Measurements from ENCODE around the gene RTN3.

RTN3 gene

GRCh38 chr11:63764340-63764678, 83.0 kb downstream of the RTN3 start:
- Histone ChIP-seq H3K9me3 (ENCODE audit: control insufficient read depth, insufficient read depth, low read depth, low read length) (no peaks in the 10 kb centered on the region), H3K36me3 (ENCODE audit: control insufficient read depth, insufficient read depth, low read length) (peaks cover 14% of the 10 kb centered on the region; the same call in 1 of the 2 replicates), H3K27me3 (ENCODE audit: control insufficient read depth, insufficient read depth, low read length) (peaks cover under 1% of the 10 kb centered on the region; the same call in 1 of the 2 replicates), H3K27ac (ENCODE audit: low read depth, low read length) (peak overlapping the region; percentile 69; the same call in 1 of the 2 replicates), H3K4me3 (ENCODE audit: low read depth, low read length) (peak overlapping the region; percentile 69), H3K9ac (ENCODE audit: low read length) (peak overlapping the region; percentile 26), H3K4me1 (ENCODE audit: control insufficient read depth, insufficient read depth, low read length) (peaks cover 49% of the 10 kb centered on the region)

- Histone ChIP-seq H3K27me3 (ENCODE audit: control insufficient read depth, insufficient read depth, low read length) (peaks cover 7% of the 10 kb centered on the region), H3K4me3 (ENCODE audit: low read depth, low read length) (peak overlapping the region; percentile 69), H3K27ac (ENCODE audit: low read depth, low read length) (peak overlapping the region; percentile 69), H3K9me3 (ENCODE audit: control insufficient read depth, insufficient read depth, low read depth, low read length) (no peaks in the 10 kb centered on the region), H3K36me3 (ENCODE audit: control insufficient read depth, insufficient read depth, low read length) (peaks cover 9% of the 10 kb centered on the region; the same call in 1 of the 2 replicates), H3K4me1 (ENCODE audit: control insufficient read depth, insufficient read depth, low read length) (peaks cover 50% of the 10 kb centered on the region), H3K9ac (ENCODE audit: low read length) (peak overlapping the region; percentile 26)
Measured at GRCh38 chr11:63764679-63765647, 83.7 kb downstream of the RTN3 start.

GRCh38 chr11:63765688-63766241, 84.5 kb downstream of the RTN3 start:
- H3K9me3 ChIP-seq (ENCODE audit: control insufficient read depth, insufficient read depth, low read depth, low read length): no peaks in the 10 kb centered on the region
- no peak overlapping the region for H3K4me3 ChIP-seq (ENCODE audit: low read depth, low read length)
- H3K4me1 ChIP-seq (ENCODE audit: control insufficient read depth, insufficient read depth, low read length): peaks cover 48% of the 10 kb centered on the region
- peaks cover 15% of the 10 kb centered on the region for H3K27me3 ChIP-seq (ENCODE audit: control insufficient read depth, insufficient read depth, low read length)
- no peak overlapping the region for H3K9ac ChIP-seq (ENCODE audit: low read length)
- H3K36me3 ChIP-seq (ENCODE audit: control insufficient read depth, insufficient read depth, low read length): peaks cover 6% of the 10 kb centered on the region; the same call in 1 of the 2 replicates
- no peak overlapping the region for H3K27ac ChIP-seq (ENCODE audit: low read depth, low read length)

- peaks cover 41% of the 10 kb centered on the region for H3K4me1 ChIP-seq (ENCODE audit: control insufficient read depth, insufficient read depth, low read length)
- H3K9ac ChIP-seq (ENCODE audit: low read length): peak overlapping the region; percentile 12
- H3K4me3 ChIP-seq (ENCODE audit: low read depth, low read length): peak overlapping the region; percentile 80; the same call in 1 of the 2 replicates
- H3K36me3 ChIP-seq (ENCODE audit: control insufficient read depth, insufficient read depth, low read length): peaks cover 6% of the 10 kb centered on the region; the same call in 1 of the 2 replicates
- H3K9me3 ChIP-seq (ENCODE audit: control insufficient read depth, insufficient read depth, low read depth, low read length): no peaks in the 10 kb centered on the region
- peaks cover 22% of the 10 kb centered on the region for H3K27me3 ChIP-seq (ENCODE audit: control insufficient read depth, insufficient read depth, low read length)
- no peak overlapping the region for H3K27ac ChIP-seq (ENCODE audit: low read depth, low read length)
Measured at GRCh38 chr11:63766531-63767235, 85.4 kb downstream of the RTN3 start.

GRCh38 chr11:63767267-63767564, 85.9 kb downstream of the RTN3 start:
- Histone ChIP-seq H3K27ac (ENCODE audit: low read depth, low read length) (no peak overlapping the region), H3K27me3 (ENCODE audit: control insufficient read depth, insufficient read depth, low read length) (peaks cover 23% of the 10 kb centered on the region), H3K9me3 (ENCODE audit: control insufficient read depth, insufficient read depth, low read depth, low read length) (no peaks in the 10 kb centered on the region), H3K9ac (ENCODE audit: low read length) (peak overlapping the region; percentile 12), H3K4me1 (ENCODE audit: control insufficient read depth, insufficient read depth, low read length) (peaks cover 41% of the 10 kb centered on the region), H3K4me3 (ENCODE audit: low read depth, low read length) (peak overlapping the region; percentile 80), H3K36me3 (ENCODE audit: control insufficient read depth, insufficient read depth, low read length) (peaks cover 6% of the 10 kb centered on the region; the same call in 1 of the 2 replicates)

- Histone ChIP-seq H3K4me3 (ENCODE audit: low read depth, low read length) (peak overlapping the region; percentile 80), H3K9ac (ENCODE audit: low read length) (peak overlapping the region; percentile 70), H3K9me3 (ENCODE audit: control insufficient read depth, insufficient read depth, low read depth, low read length) (no peaks in the 10 kb centered on the region), H3K4me1 (ENCODE audit: control insufficient read depth, insufficient read depth, low read length) (peaks cover 41% of the 10 kb centered on the region), H3K36me3 (ENCODE audit: control insufficient read depth, insufficient read depth, low read length) (peaks cover 6% of the 10 kb centered on the region; the same call in 1 of the 2 replicates), H3K27me3 (ENCODE audit: control insufficient read depth, insufficient read depth, low read length) (peaks cover 23% of the 10 kb centered on the region), H3K27ac (ENCODE audit: low read depth, low read length) (peak overlapping the region; percentile 86)
Measured at GRCh38 chr11:63767565-63768236, 86.4 kb downstream of the RTN3 start.

- Histone ChIP-seq H3K4me1 (ENCODE audit: control insufficient read depth, insufficient read depth, low read length) (peaks cover 41% of the 10 kb centered on the region), H3K27ac (ENCODE audit: low read depth, low read length) (peak within 1 kb of the TSS; percentile 86), H3K9ac (ENCODE audit: low read length) (peak within 1 kb of the TSS; percentile 76)
Measured at GRCh38 chr11:63768237-63769041, 87.1 kb downstream of the RTN3 start, which contains the start of gene ZFTA. Gene ZFTA (minus strand): TSS chr11:63768775. CDS start chr11:63768622, 153 bp downstream.

GRCh38 chr11:63769042-63769713, 87.9 kb downstream of the RTN3 start:
- no peaks in the 10 kb centered on the region for H3K9me3 ChIP-seq (ENCODE audit: control insufficient read depth, insufficient read depth, low read depth, low read length)
- no peak overlapping the region for H3K27ac ChIP-seq (ENCODE audit: low read depth, low read length)
- peak overlapping the region; percentile 80 for H3K4me3 ChIP-seq (ENCODE audit: low read depth, low read length)
- peaks cover 23% of the 10 kb centered on the region for H3K27me3 ChIP-seq (ENCODE audit: control insufficient read depth, insufficient read depth, low read length)
- H3K9ac ChIP-seq (ENCODE audit: low read length): peak overlapping the region; percentile 76
- peaks cover 6% of the 10 kb centered on the region; the same call in 1 of the 2 replicates for H3K36me3 ChIP-seq (ENCODE audit: control insufficient read depth, insufficient read depth, low read length)
- peaks cover 41% of the 10 kb centered on the region for H3K4me1 ChIP-seq (ENCODE audit: control insufficient read depth, insufficient read depth, low read length)

More at GRCh38 chr11:63768237-63769041, 87.1 kb downstream of the RTN3 start, which contains the start of gene ZFTA:
- peaks cover 23% of the 10 kb centered on the region for H3K27me3 ChIP-seq (ENCODE audit: control insufficient read depth, insufficient read depth, low read length)
- H3K4me3 ChIP-seq (ENCODE audit: low read depth, low read length): peak within 1 kb of the TSS; percentile 80
- peaks cover 6% of the 10 kb centered on the region; the same call in 1 of the 2 replicates for H3K36me3 ChIP-seq (ENCODE audit: control insufficient read depth, insufficient read depth, low read length)
- H3K9me3 ChIP-seq (ENCODE audit: control insufficient read depth, insufficient read depth, low read depth, low read length): no peaks in the 10 kb centered on the region

- Histone ChIP-seq H3K4me1 (ENCODE audit: control insufficient read depth, insufficient read depth, low read length) (peaks cover 35% of the 10 kb centered on the region), H3K9ac (ENCODE audit: low read length) (peak overlapping the region; percentile 76), H3K9me3 (ENCODE audit: control insufficient read depth, insufficient read depth, low read depth, low read length) (no peaks in the 10 kb centered on the region), H3K36me3 (ENCODE audit: control insufficient read depth, insufficient read depth, low read length) (peaks cover 6% of the 10 kb centered on the region; the same call in 1 of the 2 replicates), H3K4me3 (ENCODE audit: low read depth, low read length) (peak overlapping the region; percentile 80), H3K27me3 (ENCODE audit: control insufficient read depth, insufficient read depth, low read length) (peaks cover 23% of the 10 kb centered on the region), H3K27ac (ENCODE audit: low read depth, low read length) (no peak overlapping the region)
Measured at GRCh38 chr11:63769714-63770455, 88.6 kb downstream of the RTN3 start.
